ENCODE data around the gene CCT2.

CCT2 gene

DNA sequence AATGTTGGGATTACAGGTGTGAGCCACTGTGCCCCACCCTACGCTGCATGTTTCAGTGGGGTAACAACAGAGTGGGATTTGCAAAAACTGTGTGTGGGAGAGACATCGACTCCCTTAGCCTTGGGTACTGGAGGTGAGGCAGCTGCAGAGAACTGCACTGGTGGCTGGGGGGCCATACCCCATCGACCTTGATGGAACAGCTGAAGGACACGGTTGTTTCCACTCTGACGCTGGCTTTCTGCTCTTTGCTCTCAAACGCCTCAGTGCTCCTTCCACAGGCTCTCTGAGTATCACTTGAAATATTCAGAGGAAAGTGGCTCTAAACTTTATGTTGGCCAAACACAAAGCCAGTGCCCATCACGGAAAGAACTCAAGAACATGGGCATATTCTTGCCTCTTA lies 56.3 kb downstream of the CCT2 start:
- no peak for DNase-seq (ENCODE audit: low read depth in 2 of 2)

DNA sequence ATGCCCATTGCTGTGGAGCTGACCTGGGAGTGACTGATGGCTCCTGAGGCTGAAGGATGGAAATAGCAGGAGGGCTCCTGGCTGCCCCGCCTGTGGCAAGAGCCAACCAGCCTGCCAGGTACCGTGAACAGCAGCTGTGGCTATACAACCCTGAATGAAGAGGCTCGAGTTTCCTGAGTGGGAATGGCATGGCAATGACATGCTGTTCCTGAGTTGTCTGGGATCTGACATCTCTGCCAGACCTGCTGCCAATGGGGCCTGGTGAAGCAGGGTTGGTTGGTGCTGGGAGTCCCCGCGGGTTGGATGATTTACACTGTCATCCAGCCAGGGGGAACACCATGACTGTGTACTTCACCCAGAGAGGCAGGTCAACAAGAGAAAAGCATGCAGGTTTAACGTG lies 57.3 kb downstream of the CCT2 start:
- DNase-seq (ENCODE audit: low read depth in 2 of 2): no peak

DNA sequence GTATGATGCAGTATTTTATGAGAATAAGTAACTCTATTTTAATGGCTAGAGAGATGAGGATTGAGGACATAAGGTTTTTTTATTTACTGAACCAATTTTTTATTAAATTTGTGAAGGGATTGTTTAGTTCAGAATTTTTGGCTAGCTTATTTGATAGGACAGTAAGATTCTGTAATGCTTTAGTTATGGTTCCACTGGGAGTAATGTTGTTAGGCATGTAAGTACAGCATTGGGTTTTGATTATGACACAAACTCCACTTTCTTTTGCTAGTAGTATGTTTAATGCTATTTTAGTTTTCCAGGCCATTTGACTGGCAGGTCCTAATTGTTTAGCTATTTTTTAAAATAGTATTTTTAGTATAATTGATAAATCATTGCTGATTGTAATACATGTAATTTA lies 59.3 kb downstream of the CCT2 start:
- no peak for DNase-seq (ENCODE audit: low read depth in 2 of 2)

DNA sequence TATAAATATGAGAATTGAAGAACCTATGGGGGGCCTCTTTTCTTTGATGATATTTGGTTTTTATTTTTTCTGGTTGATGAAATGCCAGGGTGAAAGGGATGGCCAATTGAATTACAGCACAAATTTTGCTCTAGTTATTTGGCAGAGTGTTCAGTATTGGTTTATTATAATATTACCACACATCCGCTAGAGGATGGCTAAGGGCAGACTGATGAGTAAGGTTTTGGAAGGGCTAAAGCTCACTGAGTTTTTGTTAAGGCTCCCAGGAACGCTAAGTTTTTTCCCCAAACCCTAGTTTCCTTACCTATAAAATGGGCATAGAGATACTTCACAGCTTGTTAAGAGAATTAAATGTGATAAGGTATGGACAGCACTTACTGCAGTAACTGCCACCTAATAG lies 59.8 kb downstream of the CCT2 start:
- DNase-seq (ENCODE audit: low read depth in 2 of 2): no peak

DNA sequence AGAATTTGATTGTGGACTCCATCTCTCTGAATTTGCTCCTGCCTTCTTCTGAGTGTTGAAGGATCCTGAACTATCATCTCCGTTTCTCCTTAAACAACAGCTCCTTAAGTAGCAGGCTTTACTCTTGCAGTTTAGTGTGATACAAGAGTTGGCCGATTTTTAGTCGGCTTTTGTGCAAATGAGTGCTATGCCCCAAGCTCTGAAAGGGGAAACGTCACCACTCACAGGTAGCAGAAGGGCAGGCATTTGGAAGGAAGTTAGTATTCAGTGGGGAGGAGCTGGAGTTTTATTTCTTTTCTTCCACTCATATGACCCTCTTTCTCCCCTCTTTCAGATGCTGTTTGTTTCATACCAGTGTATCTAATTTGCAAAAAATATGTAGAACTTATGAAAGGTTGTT lies 61.9 kb downstream of the CCT2 start:
- no peak for DNase-seq (ENCODE audit: low read depth in 2 of 2)

DNA sequence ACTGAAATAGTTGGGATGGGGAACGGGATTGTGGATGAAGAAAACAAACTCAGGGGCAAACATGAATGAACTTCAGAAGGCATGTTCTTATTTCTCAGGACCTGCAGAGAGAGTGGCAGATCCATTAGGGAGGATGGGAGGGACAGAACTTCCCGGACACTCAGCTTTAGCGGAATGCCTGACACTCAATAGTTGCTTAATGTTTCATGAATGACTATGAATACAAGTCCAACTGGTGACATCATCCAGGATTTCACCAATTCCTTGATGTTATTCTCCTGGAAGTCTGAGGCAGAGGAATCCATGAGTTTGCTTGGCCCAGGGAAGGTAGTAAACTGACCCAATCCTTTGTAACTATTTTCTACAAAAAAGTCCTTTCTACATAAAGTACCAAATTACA lies 63.2 kb downstream of the CCT2 start:
- no peak for DNase-seq (ENCODE audit: low read depth in 2 of 2)

DNA sequence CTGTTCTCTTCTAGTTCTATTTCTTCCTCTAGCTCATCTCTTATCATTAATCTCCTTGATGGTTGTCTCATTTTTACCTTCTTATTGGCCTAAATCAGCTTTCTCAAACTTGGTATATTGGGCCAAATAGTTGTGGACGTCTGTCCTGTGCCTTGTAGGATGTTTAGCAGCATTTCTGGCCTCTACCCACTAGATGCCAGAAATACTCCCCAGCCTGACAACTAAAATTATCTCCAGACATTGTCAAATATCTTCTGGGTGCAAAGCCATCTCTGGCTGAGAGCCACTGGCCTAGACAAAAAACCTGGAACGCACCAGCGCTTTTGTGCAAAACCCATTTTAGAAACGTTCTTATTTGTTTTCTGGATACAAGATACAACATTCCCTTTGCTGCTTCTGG lies 64.3 kb downstream of the CCT2 start:
- no peak for DNase-seq (ENCODE audit: low read depth in 2 of 2)
